Neuronal stem cell (in vitro differentiated cells): ENCODE measurements around the gene TMEM204.

Experiments used
- DNase-seq: peaks from one replicate; pipeline ENCODE4 v3.0.0-alpha.2; 2013; ENCODE audit warnings: low spot score
- H2AFZ ChIP-seq: one replicate; pipeline ENCODE4 v1.6.1; 2013; ENCODE audit warnings: mild to moderate bottlenecking, low read length, inconsistent platforms
- H2AK5ac ChIP-seq: 2 replicates; pipeline ENCODE4 v1.6.1; 2013; ENCODE audit warnings: low read depth, mild to moderate bottlenecking, inconsistent platforms, low read length, moderate library complexity, mixed read lengths
- H2BK120ac ChIP-seq: 2 replicates; pipeline ENCODE4 v1.6.1; 2013; ENCODE audit warnings: low read depth, mild to moderate bottlenecking, inconsistent platforms, low read length, moderate library complexity, mixed read lengths
- H2BK12ac ChIP-seq: one replicate; pipeline ENCODE4 v1.6.1; 2013; ENCODE audit warnings: low read length, inconsistent platforms
- H2BK15ac ChIP-seq: 2 replicates; pipeline ENCODE4 v1.6.1; 2013; ENCODE audit warnings: mild to moderate bottlenecking, low read length, inconsistent platforms, mixed read lengths
- H2BK5ac ChIP-seq: one replicate; pipeline ENCODE4 v1.6.1; 2013; ENCODE audit warnings: inconsistent platforms, mild to moderate bottlenecking, low read length, moderate library complexity
- H3K14ac ChIP-seq: one replicate; pipeline ENCODE4 v1.6.1; 2013; ENCODE audit warnings: low read length, inconsistent platforms
- H3K18ac ChIP-seq: 2 replicates; pipeline ENCODE4 v1.6.1; 2013; ENCODE audit warnings: low read length, inconsistent platforms
- H3K23ac ChIP-seq: 2 replicates; pipeline ENCODE4 v1.6.1; 2013; ENCODE audit warnings: low read depth, mild to moderate bottlenecking, mixed read lengths, low read length, inconsistent platforms; ENCODE audit not compliant: poor library complexity
- H3K27ac ChIP-seq: replicated peaks from 3 replicates; pipeline ENCODE4 v1.5.1; 2013; ENCODE audit warnings: low read length, inconsistent platforms
- H3K27me3 ChIP-seq, 3 experiments: 2 replicates each; pipeline ENCODE4 v1.6.1; 2013; ENCODE audit warnings: low read length in 3 of 3, mild to moderate bottlenecking in 2 of 3, inconsistent platforms in 1 of 3, low read depth in 1 of 3, mixed read lengths in 1 of 3, moderate library complexity in 1 of 3; ENCODE audit not compliant: control insufficient read depth in 3 of 3, insufficient read depth in 3 of 3
- H3K36me3 ChIP-seq, 2 donors: replicated peaks in 1 of 2; 2 replicates each; pipeline ENCODE4 v1.6.1; 2013; ENCODE audit warnings: low read length in 2 of 2; ENCODE audit not compliant: control insufficient read depth in 2 of 2, insufficient read depth in 2 of 2
- H3K4ac ChIP-seq: 2 replicates; pipeline ENCODE4 v1.6.1; 2013; ENCODE audit warnings: inconsistent platforms, mild to moderate bottlenecking, low read length, moderate library complexity
- H3K4me1 ChIP-seq, 2 donors: 1 replicate in 1 of 2; 2 replicates in 1 of 2; pipeline ENCODE4 v1.6.1; 2013; ENCODE audit warnings: low read length in 2 of 2, low read depth in 1 of 2; ENCODE audit not compliant: control insufficient read depth in 2 of 2, insufficient read depth in 1 of 2
- H3K4me2 ChIP-seq: one replicate; pipeline ENCODE4 v1.6.1; 2013; ENCODE audit warnings: mild to moderate bottlenecking, low read length, inconsistent platforms; ENCODE audit not compliant: insufficient read depth, poor library complexity, severe bottlenecking
- H3K4me3 ChIP-seq, 2 donors: 2 replicates each; pipeline ENCODE4 v1.5.1; 2013; ENCODE audit warnings: low read length in 2 of 2, mild to moderate bottlenecking in 2 of 2, inconsistent platforms in 1 of 2, moderate library complexity in 1 of 2
- H3K79me1 ChIP-seq: one replicate; pipeline ENCODE4 v1.6.1; 2013; ENCODE audit warnings: low read depth, mild to moderate bottlenecking, inconsistent platforms, low read length, moderate library complexity
- H3K9ac ChIP-seq: one replicate; pipeline ENCODE4 v1.6.1; 2013; ENCODE audit warnings: mild to moderate bottlenecking, low read depth, low read length, inconsistent platforms; ENCODE audit not compliant: poor library complexity
- H3K9me3 ChIP-seq, 2 donors: replicated peaks in 1 of 2; 2 replicates each; pipeline versions ENCODE3 to v1.6.1; 2013; ENCODE audit warnings: low read length in 2 of 2, mild to moderate bottlenecking in 2 of 2, inconsistent platforms in 1 of 2, low read depth in 1 of 2, mixed read lengths in 1 of 2, moderate library complexity in 1 of 2; ENCODE audit not compliant: control insufficient read depth in 2 of 2, insufficient read depth in 1 of 2
- H4K8ac ChIP-seq: one replicate; pipeline ENCODE4 v1.6.1; 2013; ENCODE audit warnings: low read depth, mild to moderate bottlenecking, inconsistent platforms, low read length, moderate library complexity
- H4K91ac ChIP-seq: one replicate; pipeline ENCODE4 v1.6.1; 2013; ENCODE audit warnings: low read length, low read depth, mild to moderate bottlenecking, inconsistent platforms; ENCODE audit not compliant: poor library complexity
- WGBS, 2 donors: extraction: QIAGEN DNeasy Blood & Tissue Kit; methylation state at CpG; one replicate each; pipeline ENCODE4 v1.1.7; 2013; ENCODE audit warnings: missing lambda C conversion rate in 2 of 2, mixed read lengths in 1 of 2; ENCODE audit not compliant: insufficient read length in 2 of 2, insufficient replicate concordance in 1 of 2; ENCODE audit errors: extremely low coverage in 2 of 2; 5-methylcytosine and 5-hydroxymethylcytosine counted together

Gene TMEM204

DNA sequence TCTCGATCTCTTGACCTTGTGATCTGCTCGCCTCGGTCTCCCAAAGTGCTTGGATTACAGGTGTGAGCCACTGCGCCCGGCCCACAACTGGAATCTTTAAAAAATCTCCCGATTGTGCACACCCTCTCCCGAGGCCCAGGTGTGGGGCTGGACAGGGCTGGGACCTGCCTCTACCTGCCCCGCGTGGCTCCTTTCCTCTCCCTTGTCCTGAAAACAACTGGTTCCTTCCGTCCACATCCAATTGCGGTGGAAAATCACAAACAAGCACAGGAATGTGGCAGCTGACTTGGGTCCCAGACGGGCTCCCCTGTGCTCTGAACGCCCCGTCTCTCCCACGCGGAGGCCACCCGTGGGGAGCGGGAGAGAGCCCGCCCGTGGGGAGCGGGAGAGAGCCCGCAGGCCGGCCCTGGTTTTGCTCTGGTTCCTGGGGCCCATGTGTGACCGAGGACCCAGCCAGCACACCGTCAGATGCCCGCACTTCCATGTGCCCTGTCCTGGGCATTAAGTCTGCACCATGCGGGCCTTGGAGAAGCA lies 3.0 kb upstream of the TMEM204 start:
- Histone ChIP-seq H4K8ac (peak overlapping the region; percentile 65), H3K27ac (no peak overlapping the region), H3K9me3 (no peaks in the 10 kb centered on the region), H3K27me3 (no peaks in the 10 kb centered on the region), H3K18ac (no peak overlapping the region), H4K91ac (no peak overlapping the region), H2BK15ac (no peak overlapping the region), H2BK120ac (no peak overlapping the region), H3K36me3 (peaks cover 3 to 4% of the 10 kb centered on the region in 2 donors), H3K4me1 (peaks cover 0 to 4% of the 10 kb centered on the region in 2 donors), H3K4me2 (no peak overlapping the region), H3K14ac (no peak overlapping the region), H2BK12ac (no peak overlapping the region), H2AFZ (no peak overlapping the region), H3K9ac (no peak overlapping the region), H3K4me3 (no peak overlapping the region), H2AK5ac (no peak overlapping the region), H3K23ac (no peak overlapping the region), H2BK5ac (no peak overlapping the region), H3K79me1 (peaks cover 7% of the 10 kb centered on the region), H3K4ac (no peak overlapping the region)
- no peak for DNase-seq
- no CpG with 5 or more reads among the region's 27 CpGs for WGBS, 2 donors

DNA sequence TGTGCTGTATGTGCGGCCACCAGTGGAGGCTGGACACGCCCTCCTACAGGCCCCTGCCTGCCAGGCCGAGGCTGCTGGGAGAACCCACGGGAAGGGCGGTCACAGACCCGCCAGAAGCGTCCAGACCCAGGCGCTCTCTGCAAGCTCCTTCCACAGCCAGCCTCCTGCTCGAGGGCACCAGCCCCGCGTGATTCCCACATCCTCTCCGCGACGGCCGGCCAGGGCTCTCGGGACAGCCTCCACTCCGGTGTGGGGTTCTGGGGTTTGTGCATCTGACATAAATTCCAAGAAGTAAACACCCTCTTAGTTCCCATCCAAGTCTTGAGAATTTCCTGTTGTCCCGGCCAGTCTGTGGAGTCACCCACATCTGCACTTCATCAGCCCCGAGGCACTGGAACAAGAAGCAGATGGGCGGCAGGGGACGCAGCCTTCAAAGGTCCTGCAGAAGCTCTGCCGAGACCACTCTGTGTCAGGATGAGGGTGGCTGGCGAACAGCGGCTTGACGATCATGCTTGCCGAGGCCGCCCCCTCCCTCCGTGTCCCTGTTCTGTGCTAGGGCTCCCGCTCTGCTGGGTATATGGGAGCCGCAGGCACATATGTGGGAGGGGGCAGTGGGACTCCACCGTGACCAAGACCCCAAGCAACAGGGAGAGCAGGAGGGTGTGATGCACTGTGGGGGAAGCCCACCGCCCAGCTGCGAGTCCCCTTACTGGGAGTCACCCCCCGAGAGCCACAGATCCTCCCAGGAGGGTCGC lies 2.4 kb upstream of the TMEM204 start:
- Histone ChIP-seq H3K4ac (no peak overlapping the region), H3K36me3 (peaks cover 3 to 4% of the 10 kb centered on the region in 2 donors), H3K4me2 (no peak overlapping the region), H3K79me1 (peaks cover 5% of the 10 kb centered on the region), H4K8ac (peak overlapping the region; percentile 65), H3K4me1 (peaks cover 0 to 4% of the 10 kb centered on the region in 2 donors), H3K23ac (peak overlapping the region; percentile 10), H3K14ac (no peak overlapping the region), H3K9ac (peak overlapping the region; percentile 3), H2AFZ (no peak overlapping the region), H2BK15ac (no peak overlapping the region), H2BK120ac (no peak overlapping the region), H2BK5ac (peak overlapping the region; percentile 39), H3K4me3 (no peak overlapping the region), H3K27ac (no peak overlapping the region), H3K27me3 (no peaks in the 10 kb centered on the region), H3K9me3 (no peaks in the 10 kb centered on the region), H2AK5ac (no peak overlapping the region), H2BK12ac (no peak overlapping the region), H3K18ac (no peak overlapping the region), H4K91ac (no peak overlapping the region)
- WGBS, 2 donors, result no CpG with 5 or more reads among the region's 35 CpGs
- DNase-seq, result no peak

DNA sequence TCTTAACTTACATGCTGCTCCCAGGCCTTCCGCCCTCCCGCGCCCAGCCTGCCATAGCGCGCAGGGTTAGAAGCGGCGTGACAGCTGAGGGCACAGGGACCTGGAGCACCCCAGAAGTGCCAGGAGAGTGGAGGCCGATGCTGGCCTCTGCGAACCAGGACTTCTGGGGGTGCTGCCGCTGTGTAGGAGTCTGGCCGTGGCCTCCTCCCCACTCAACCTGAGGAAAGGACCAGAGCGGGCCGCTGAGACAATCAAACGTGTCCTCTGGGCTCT lies 1.9 kb upstream of the TMEM204 start:
- Histone ChIP-seq H3K4ac (no peak overlapping the region), H2BK5ac (peak overlapping the region; percentile 53), H3K23ac (no peak overlapping the region), H2BK15ac (no peak overlapping the region), H3K14ac (no peak overlapping the region), H3K36me3 (peaks cover 3 to 4% of the 10 kb centered on the region in 2 donors), H3K79me1 (peaks cover 5% of the 10 kb centered on the region), H3K9me3 (no peaks in the 10 kb centered on the region), H3K4me2 (no peak overlapping the region), H3K4me3 (no peak overlapping the region), H4K91ac (no peak overlapping the region), H2BK12ac (no peak overlapping the region), H3K27me3 (no peaks in the 10 kb centered on the region), H3K9ac (peak overlapping the region; percentile 3), H3K4me1 (peaks cover 0 to 4% of the 10 kb centered on the region in 2 donors), H3K27ac (no peak overlapping the region), H2AFZ (no peak overlapping the region), H3K18ac (no peak overlapping the region), H2AK5ac (no peak overlapping the region), H4K8ac (no peak overlapping the region), H2BK120ac (no peak overlapping the region)
- no CpG with 5 or more reads among the region's 14 CpGs for WGBS, 2 donors
- no peak for DNase-seq

DNA sequence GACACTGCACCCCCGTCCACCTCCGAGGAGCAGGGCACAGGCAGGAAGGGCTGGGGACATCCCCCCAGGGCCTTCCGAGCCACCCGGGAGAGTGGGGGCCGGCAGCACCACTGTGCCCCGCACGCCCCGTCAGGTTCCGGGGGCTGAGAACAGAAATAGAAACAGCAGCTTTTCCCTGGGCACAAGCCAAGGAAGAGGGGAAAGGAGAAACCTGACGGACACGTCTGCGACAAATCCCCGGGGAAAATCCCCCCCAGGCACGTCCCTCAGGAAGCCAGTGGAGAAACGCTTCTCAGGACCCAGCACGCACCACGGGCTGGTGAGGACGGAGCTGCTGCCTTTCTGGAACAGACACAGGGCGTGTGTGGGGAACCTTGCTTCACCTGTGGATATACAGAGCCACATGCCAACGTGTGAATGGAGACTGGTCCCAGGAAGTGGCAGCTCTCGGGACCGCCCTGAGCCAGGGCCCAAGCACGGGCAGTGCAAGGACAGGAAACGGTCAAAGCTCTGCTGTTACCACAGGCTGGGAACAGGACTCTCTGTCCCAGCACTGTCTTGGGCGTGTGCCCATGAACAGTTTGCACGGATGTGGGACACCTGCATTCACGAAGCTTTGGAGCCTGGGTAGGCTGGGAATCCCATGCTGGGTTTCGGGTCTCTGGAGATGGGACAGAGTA lies 1.2 kb upstream of the TMEM204 start:
- H3K18ac ChIP-seq, result peak overlapping the region; percentile 48
- WGBS, 2 donors, result no CpG with 5 or more reads among the region's 28 CpGs
- H3K9ac ChIP-seq, result peak overlapping the region; percentile 44
- no peak overlapping the region for H3K23ac ChIP-seq
- H2BK12ac ChIP-seq, result peak overlapping the region; percentile 41
- no peaks in the 10 kb centered on the region for H3K9me3 ChIP-seq
- peaks cover 4 to 6% of the 10 kb centered on the region in 2 donors for H3K36me3 ChIP-seq
- no peak overlapping the region for H2BK120ac ChIP-seq
- peaks cover 0 to 4% of the 10 kb centered on the region in 2 donors for H3K4me1 ChIP-seq
- no peak for DNase-seq
- no peak overlapping the region for H4K91ac ChIP-seq
- H3K4me3 ChIP-seq, result peak overlapping the region in 1 of 2 donors; percentile 11
- H2AFZ ChIP-seq, result no peak overlapping the region
- H2BK5ac ChIP-seq, result peak overlapping the region; percentile 53
- no peak overlapping the region for H3K4me2 ChIP-seq
- H2BK15ac ChIP-seq, result no peak overlapping the region
- H3K27ac ChIP-seq, result no peak overlapping the region
- H2AK5ac ChIP-seq, result no peak overlapping the region
- H3K14ac ChIP-seq, result peak overlapping the region; percentile 56
- no peak overlapping the region for H4K8ac ChIP-seq
- no peak overlapping the region for H3K4ac ChIP-seq
- peaks cover 9% of the 10 kb centered on the region for H3K79me1 ChIP-seq
- H3K27me3 ChIP-seq, result no peaks in the 10 kb centered on the region
